ENCODE measurements around the gene CFAP157. TPM values are rescaled to one million over a fixed set of nuclear protein-coding genes. Genes with fewer than 3 reads are reported as not detected.

CFAP157 gene
- total RNA-seq, 4 donors from 2014 or later = 2.1 to 5.4 (median 4.4) TPM; not detected in 1

DNA sequence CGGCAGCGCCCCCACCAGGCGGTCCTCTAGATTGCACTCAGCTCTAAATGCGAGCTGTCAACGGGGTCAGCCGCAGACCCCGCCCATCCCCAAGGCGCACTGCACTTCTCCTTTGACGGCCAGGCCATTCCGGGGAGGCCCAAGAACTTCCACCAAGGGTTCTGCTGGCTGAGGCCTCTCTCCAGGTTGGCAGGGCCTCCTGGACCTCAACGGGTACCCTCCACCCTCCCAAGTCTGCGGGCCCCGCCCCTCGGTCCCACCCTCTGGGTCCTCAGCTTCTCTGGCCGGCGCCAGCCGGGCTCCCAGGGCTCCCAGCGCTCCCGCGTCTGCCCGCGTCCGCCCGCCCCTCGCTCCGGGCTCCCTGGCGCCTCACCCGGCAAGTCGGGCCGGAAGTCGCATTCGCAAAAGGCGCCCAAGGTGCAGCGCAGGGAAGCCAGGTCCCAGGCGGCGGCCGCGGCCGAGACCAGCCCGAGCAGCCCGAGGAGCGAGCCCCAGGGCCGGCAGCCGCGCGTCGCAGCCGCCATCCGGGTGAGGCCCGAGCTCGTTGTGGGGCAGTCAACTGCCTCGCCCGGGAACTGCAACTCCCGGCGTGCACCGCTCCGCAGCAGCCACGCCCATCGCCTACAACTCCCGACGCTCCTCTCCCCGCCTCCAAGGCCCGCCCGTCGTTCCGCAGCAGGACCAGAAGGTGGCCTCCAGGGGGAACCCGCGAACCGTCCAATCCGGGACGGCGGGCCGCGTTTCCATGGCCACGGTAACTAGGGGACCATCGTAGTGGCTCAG is 28.1 kb downstream of the CFAP157 start, which contains the start of gene TOR2A:
Gene TOR2A (minus strand): TSS at position 548 of the 783 bp plus-strand sequence. CDS start 24 bp downstream, at position 524.
- Histone ChIP-seq H3K9me3 (no peaks in the 10 kb centered on the region), H3K27me3 (no peaks in the 10 kb centered on the region), H3K27ac (peak within 1 kb of the TSS; percentile 92 to 96), H3K4me1 (no peaks in the 10 kb centered on the region), H3K36me3 (no peaks in the 10 kb centered on the region), H3K4me3 (peak within 1 kb of the TSS; percentile 54 to 72)
- peak; percentile 97 to 98 for DNase-seq
- TF ChIP-seq, protein P1, sequence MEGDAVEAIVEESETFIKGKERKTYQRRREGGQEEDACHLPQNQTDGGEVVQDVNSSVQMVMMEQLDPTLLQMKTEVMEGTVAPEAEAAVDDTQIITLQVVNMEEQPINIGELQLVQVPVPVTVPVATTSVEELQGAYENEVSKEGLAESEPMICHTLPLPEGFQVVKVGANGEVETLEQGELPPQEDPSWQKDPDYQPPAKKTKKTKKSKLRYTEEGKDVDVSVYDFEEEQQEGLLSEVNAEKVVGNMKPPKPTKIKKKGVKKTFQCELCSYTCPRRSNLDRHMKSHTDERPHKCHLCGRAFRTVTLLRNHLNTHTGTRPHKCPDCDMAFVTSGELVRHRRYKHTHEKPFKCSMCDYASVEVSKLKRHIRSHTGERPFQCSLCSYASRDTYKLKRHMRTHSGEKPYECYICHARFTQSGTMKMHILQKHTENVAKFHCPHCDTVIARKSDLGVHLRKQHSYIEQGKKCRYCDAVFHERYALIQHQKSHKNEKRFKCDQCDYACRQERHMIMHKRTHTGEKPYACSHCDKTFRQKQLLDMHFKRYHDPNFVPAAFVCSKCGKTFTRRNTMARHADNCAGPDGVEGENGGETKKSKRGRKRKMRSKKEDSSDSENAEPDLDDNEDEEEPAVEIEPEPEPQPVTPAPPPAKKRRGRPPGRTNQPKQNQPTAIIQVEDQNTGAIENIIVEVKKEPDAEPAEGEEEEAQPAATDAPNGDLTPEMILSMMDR (IDR thresholded peaks at IDR 0.05) = peak; percentile 88 to 100 (median 96)
- peak; percentile 79 to 94 for TF ChIP-seq POLR2A (IDR thresholded peaks at IDR 0.05)
- intact Hi-C loops (cut with DNase I; ENCODE audit: low total_unique reads) = loop anchor here (5.0 kb wide), 1 partner anchor 132 kb away; no protein-coding TSS in a partner anchor

DNA sequence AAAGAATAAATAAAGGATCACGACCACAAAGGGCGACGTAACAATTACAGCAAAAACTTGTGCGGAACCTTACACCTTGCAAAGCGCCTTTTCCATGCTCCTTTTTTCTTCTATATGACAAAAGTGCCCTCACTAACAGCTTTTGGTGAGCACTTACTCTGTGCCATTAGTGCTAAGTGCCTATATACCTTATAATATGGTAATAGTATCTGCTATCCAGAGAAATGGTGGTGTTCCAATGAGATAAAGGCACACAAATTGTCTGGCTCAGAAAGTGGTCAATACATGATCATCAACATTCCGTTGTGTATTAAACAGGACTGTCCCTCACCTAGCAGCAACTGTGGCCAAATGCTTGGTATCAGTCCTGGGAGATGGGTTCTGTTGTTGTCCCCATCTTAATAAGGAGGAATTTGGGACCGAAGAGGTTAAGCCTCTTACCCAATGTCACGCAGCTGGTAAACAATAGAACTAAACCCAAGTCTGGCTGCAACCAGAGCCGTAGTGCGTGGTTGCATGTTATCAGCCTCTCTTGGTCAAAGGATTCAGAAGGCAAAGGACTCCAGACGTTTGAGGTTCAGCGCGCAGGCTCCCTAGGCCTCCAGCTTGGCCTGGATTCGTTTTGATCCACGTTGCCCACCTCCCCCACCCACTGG is 28.9 kb downstream of the CFAP157 start:
- H3K4me3 ChIP-seq = no peak overlapping the region

DNA sequence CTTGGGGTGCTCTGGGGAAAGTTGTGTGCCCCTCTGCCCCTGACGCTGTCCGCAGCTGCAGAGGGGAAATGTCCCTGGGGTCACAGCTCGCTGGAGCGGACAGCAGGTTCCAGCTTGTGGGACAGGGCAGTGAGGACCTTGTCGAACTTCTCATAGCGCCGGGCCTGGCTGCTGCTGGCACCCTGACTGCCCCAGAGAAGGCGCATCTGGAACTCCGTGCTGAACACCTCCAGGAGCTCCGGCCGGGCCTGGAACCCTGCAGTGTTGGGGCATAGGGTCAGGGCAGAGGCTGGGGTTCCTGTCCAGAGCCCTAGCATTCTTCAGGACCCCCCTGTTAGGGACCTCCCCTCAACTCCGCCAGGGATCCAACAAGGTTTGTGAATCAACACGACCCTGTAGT is 31.9 kb downstream of the CFAP157 start:
- H3K4me3 ChIP-seq = no peak overlapping the region
- intact Hi-C loops (cut with DNase I; ENCODE audit: low total_unique reads) = loop anchor here (5.0 kb wide), 1 partner anchor 129 kb away; no protein-coding TSS in a partner anchor
- no peak for TF ChIP-seq POLR2A (IDR thresholded peaks at IDR 0.05)
- TF ChIP-seq, protein P1 (IDR thresholded peaks at IDR 0.05) = no peak

More for the DNA sequence above, 28.9 kb downstream of the CFAP157 start:
- no peaks in the 10 kb centered on the region for H3K4me1 ChIP-seq
- peak overlapping the region; percentile 26 to 92 for H3K27ac ChIP-seq
- intact Hi-C loops (cut with DNase I; ENCODE audit: low total_unique reads) = loop anchor here (5.0 kb wide), 1 partner anchor 132 kb away; no protein-coding TSS in a partner anchor
- H3K36me3 ChIP-seq = no peaks in the 10 kb centered on the region
- no peaks in the 10 kb centered on the region for H3K27me3 ChIP-seq
- no peaks in the 10 kb centered on the region for H3K9me3 ChIP-seq
- no peak for DNase-seq
- TF ChIP-seq, protein P1 (IDR thresholded peaks at IDR 0.05) = no peak
- TF ChIP-seq POLR2A (IDR thresholded peaks at IDR 0.05) = no peak

DNA sequence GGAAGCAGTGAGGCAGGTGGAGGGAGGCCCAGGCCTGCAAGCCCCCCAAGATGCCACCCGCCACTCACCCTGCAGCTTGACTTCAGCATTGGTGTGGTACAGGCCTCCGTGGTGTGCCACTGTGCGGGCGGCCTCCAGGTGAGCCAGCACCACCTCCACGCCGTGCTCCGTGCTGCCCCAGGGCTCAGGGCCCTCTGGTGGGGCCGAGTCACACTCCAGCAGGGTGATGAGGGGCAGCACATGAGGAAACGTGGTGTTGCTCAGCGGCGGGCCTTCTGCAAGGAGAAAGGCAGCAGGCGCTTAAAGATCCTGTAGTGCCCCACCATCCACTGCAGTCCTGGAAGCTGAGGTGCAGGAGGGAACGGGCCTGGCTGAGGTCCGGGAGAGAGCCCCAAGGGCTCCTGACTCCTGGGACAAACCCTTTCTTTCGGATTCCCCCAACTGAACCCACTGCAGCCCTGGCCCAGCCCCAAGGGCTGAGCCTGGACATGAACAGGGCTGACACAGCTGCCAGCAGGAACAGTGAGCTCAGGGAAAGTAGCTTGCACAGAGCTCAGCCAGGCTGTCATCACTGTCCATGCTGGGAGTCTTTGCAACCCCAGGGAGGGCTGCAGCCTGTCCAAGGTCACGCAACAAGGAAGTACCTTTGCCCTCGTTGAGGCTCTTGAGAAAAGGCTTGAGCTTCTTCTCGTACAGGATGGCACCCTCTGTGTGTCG is 33.0 kb downstream of the CFAP157 start:
- peak overlapping the region; percentile 61 to 72 for H3K27ac ChIP-seq
- no peak overlapping the region for H3K4me3 ChIP-seq
- H3K27me3 ChIP-seq = no peaks in the 10 kb centered on the region
- no peaks in the 10 kb centered on the region for H3K36me3 ChIP-seq
- no peaks in the 10 kb centered on the region for H3K9me3 ChIP-seq
- DNase-seq = peak; percentile 40 to 53
- no peaks in the 10 kb centered on the region for H3K4me1 ChIP-seq
- TF ChIP-seq, protein P1 (IDR thresholded peaks at IDR 0.05) = no peak
- TF ChIP-seq POLR2A (IDR thresholded peaks at IDR 0.05) = no peak
- intact Hi-C loops (cut with DNase I; ENCODE audit: low total_unique reads) = loop anchor here (5.0 kb wide), 1 partner anchor 128 kb away; no protein-coding TSS in a partner anchor

More for the DNA sequence above, 31.9 kb downstream of the CFAP157 start:
- H3K9me3 ChIP-seq = no peaks in the 10 kb centered on the region
- H3K36me3 ChIP-seq = no peaks in the 10 kb centered on the region
- H3K27ac ChIP-seq = no peak overlapping the region
- H3K27me3 ChIP-seq = no peaks in the 10 kb centered on the region
- no peak for DNase-seq
- no peaks in the 10 kb centered on the region for H3K4me1 ChIP-seq

Data from uterus (tissue), 4 donors.